Measurements from ENCODE around the gene COQ2.

DNA sequence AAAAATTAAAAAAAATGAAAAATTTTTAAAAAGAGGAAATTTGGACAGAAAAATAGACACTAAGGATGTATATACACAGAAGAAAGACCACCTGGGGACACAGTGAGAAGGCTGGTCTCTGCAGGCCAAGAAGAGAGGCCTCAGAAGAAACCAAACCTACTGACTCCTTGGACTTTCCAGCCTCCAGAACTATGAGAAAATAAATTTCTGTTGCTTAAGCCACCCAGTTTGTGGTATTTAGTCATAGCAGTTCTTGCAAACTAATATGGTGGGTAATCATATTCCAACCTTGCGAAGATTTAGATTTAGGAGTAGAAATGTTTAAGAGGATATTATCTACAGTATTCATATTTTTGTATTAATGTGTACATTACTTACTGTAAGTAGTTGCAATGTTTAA is 56.4 kb downstream of the COQ2 start:
- no peak for TF ChIP-seq ZNF114 (CRISPR knock-in tag; IDR thresholded peaks at IDR 0.05)
- TF ChIP-seq, protein P1, sequence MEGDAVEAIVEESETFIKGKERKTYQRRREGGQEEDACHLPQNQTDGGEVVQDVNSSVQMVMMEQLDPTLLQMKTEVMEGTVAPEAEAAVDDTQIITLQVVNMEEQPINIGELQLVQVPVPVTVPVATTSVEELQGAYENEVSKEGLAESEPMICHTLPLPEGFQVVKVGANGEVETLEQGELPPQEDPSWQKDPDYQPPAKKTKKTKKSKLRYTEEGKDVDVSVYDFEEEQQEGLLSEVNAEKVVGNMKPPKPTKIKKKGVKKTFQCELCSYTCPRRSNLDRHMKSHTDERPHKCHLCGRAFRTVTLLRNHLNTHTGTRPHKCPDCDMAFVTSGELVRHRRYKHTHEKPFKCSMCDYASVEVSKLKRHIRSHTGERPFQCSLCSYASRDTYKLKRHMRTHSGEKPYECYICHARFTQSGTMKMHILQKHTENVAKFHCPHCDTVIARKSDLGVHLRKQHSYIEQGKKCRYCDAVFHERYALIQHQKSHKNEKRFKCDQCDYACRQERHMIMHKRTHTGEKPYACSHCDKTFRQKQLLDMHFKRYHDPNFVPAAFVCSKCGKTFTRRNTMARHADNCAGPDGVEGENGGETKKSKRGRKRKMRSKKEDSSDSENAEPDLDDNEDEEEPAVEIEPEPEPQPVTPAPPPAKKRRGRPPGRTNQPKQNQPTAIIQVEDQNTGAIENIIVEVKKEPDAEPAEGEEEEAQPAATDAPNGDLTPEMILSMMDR (conservative IDR thresholded peaks at IDR 0.05; ENCODE audit: low read depth in 2 of 2): no peak
- no peak for TF ChIP-seq POLR2AphosphoS5 (IDR thresholded peaks at IDR 0.05; ENCODE audit: low read depth)
- no peak for TF ChIP-seq JUNB (IDR thresholded peaks at IDR 0.05; ENCODE audit: unreplicated experiment)
